SK-N-SH (cell line): ENCODE measurements around the gene SLC1A3. TPM values are rescaled to one million over a fixed set of nuclear protein-coding genes. Genes with fewer than 3 reads are reported as not detected.

Experiments
- CTCF ChIA-PET: fragments of 300-600, 350-600 bp; formaldehyde crosslinking; extraction: SDS; loops from one replicate; lab custom pipeline; 2021; lab: Yijun Ruan, JAX
- POLR2A ChIA-PET: fragments of 350-600 bp; sonication (Branson Sonifier 250); formaldehyde crosslinking; extraction: SDS; loops from one replicate; lab custom pipeline; 2020; ENCODE audit warnings: antibody characterized with exemption, inconsistent platforms; lab: Yijun Ruan, JAX
- DNase-seq: peaks from one replicate; pipeline ENCODE4 v3.0.0; 2012
- H2AFZ ChIP-seq: fragments of 200-600 bp; sonication (generic); 2 replicates; pipeline ENCODE4 v1.8.1; 2016; ENCODE audit warnings: antibody characterized with exemption, mild to moderate bottlenecking, low read depth
- H3F3A ChIP-seq: fragments of 200-600 bp; sonication (generic); replicated peaks from 2 replicates; pipeline ENCODE3; 2016; ENCODE audit warnings: antibody characterized with exemption, mild to moderate bottlenecking; ENCODE audit not compliant: insufficient read depth
- H3K27ac ChIP-seq, 2 experiments: fragments of 200-500 bp in 1 of 2; fragments of 200-600 bp in 1 of 2; sonication (Bioruptor generic) in 1 of 2; sonication (generic), shearing (Covaris generic) in 1 of 2; 2 replicates each; pipeline versions ENCODE4 v1.5.1 to v1.6.1; 2014 to 2016; ENCODE audit warnings: low read depth in 2 of 2, inconsistent platforms in 1 of 2, low read length in 1 of 2, mild to moderate bottlenecking in 1 of 2, mixed read lengths in 1 of 2
- H3K27me3 ChIP-seq: fragments of 200-600 bp; sonication (generic), shearing (Covaris generic); 2 replicates; pipeline ENCODE4 v1.6.1; 2016; ENCODE audit warnings: mixed run types; ENCODE audit not compliant: insufficient read depth
- H3K36me3 ChIP-seq, 2 experiments: fragments of 200-500 bp in 1 of 2; fragments of 200-600 bp in 1 of 2; sonication (Bioruptor generic) in 1 of 2; sonication (generic) in 1 of 2; replicated peaks in 1 of 2; 2 replicates each; pipeline versions ENCODE3 to v1.5.1; 2014 to 2016; ENCODE audit warnings: low read length in 1 of 2, mild to moderate bottlenecking in 1 of 2; ENCODE audit not compliant: insufficient read depth in 2 of 2, control insufficient read depth in 1 of 2
- H3K4me1 ChIP-seq, 2 experiments: fragments of 200-500 bp in 1 of 2; fragments of 200-600 bp in 1 of 2; sonication (Bioruptor generic) in 1 of 2; sonication (generic), shearing (Covaris generic) in 1 of 2; 2 replicates each; pipeline versions ENCODE4 v1.5.1 to v1.6.1; 2014 to 2016; ENCODE audit warnings: low read depth in 1 of 2, low read length in 1 of 2, mixed run types in 1 of 2; ENCODE audit not compliant: insufficient read depth in 2 of 2, control insufficient read depth in 1 of 2
- H3K4me2 ChIP-seq: fragments of 200-600 bp; sonication (generic), shearing (Covaris generic); 2 replicates; pipeline ENCODE4 v1.6.1; 2017; ENCODE audit warnings: mixed run types
- H3K4me3 ChIP-seq, 2 experiments: fragments of 200-500 bp in 1 of 2; fragments of 200-600 bp in 1 of 2; sonication (Bioruptor generic) in 1 of 2; sonication (generic), shearing (Covaris generic) in 1 of 2; 2 replicates each; pipeline versions ENCODE4 v1.5.1 to v1.8.1; 2014 to 2016; ENCODE audit warnings: low read depth in 2 of 2, inconsistent platforms in 1 of 2, low read length in 1 of 2, mild to moderate bottlenecking in 1 of 2, mixed read lengths in 1 of 2, moderate library complexity in 1 of 2
- H3K79me2 ChIP-seq: fragments of 200-600 bp; sonication (generic); 2 replicates; pipeline ENCODE4 v1.8.1; 2017; ENCODE audit warnings: mild to moderate bottlenecking; ENCODE audit not compliant: insufficient read depth
- H3K9ac ChIP-seq: fragments of 200-600 bp; sonication (generic); 2 replicates; pipeline ENCODE4 v1.6.1; 2017; ENCODE audit warnings: mixed run types
- H3K9me2 ChIP-seq: fragments of 200-600 bp; sonication (generic); 2 replicates; pipeline ENCODE4 v1.6.1; 2017; ENCODE audit warnings: mixed run types
- H3K9me3 ChIP-seq: fragments of 200-600 bp; sonication (generic); 2 replicates; pipeline ENCODE4 v1.6.1; 2017; ENCODE audit warnings: mixed run types, mild to moderate bottlenecking, moderate library complexity
- H4K20me1 ChIP-seq: fragments of 200-600 bp; sonication (generic); 2 replicates; pipeline ENCODE4 v1.6.1; 2017; ENCODE audit warnings: mild to moderate bottlenecking, mixed run types; ENCODE audit not compliant: insufficient read depth
- ELF1 ChIP-seq: IDR thresholded peaks from 2 replicates; pipeline ENCODE4 v1.4.0; 2012
- EP300 ChIP-seq, 2 experiments: IDR thresholded peaks; 2 replicates each; pipeline versions ENCODE4 v1.4.0 to v1.6.1; 2012; ENCODE audit warnings: borderline replicate concordance in 1 of 2, low read depth in 1 of 2, low read length in 1 of 2
- FOSL2 ChIP-seq: IDR thresholded peaks from 2 replicates; pipeline ENCODE4 v1.4.0; 2012; ENCODE audit warnings: low read depth, mild to moderate bottlenecking, moderate library complexity, borderline replicate concordance
- GABPA ChIP-seq: IDR thresholded peaks from 2 replicates; pipeline ENCODE4 v1.4.0; 2012; ENCODE audit warnings: low read depth, mild to moderate bottlenecking
- GATA2 ChIP-seq: sonication (generic); formaldehyde crosslinking; IDR thresholded peaks from 2 replicates; pipeline ENCODE4 v1.5.0; 2020; ENCODE audit warnings: mild to moderate bottlenecking, missing genetic modification reagents
- IRF3 ChIP-seq: fragments of 150-350 bp; IDR thresholded peaks from 2 replicates; pipeline ENCODE4 v1.6.1; 2016; ENCODE audit warnings: mild to moderate bottlenecking, low read depth, low read length
- RAD21 ChIP-seq: IDR thresholded peaks from 2 replicates; pipeline ENCODE4 v1.6.1; 2012; ENCODE audit warnings: mild to moderate bottlenecking, low read length
- REST ChIP-seq: IDR thresholded peaks from 2 replicates; pipeline ENCODE4 v1.6.1; 2012; ENCODE audit warnings: mild to moderate bottlenecking, low read depth, low read length, moderate library complexity
- WGBS: methylation state at CpG from one replicate; pipeline ENCODE4 v1.1.6; 2017; ENCODE audit warnings: low lambda C conversion rate; 5-methylcytosine and 5-hydroxymethylcytosine counted together
- polyA plus RNA-seq, 3 experiments: library from polyadenylated mRNA; depleted of rRNA; stranded (reverse); fragments of >200 nt; gene quantifications; 2 replicates each; pipeline ENCODE4 v1.2.3, GENCODE V29; 2012

Gene SLC1A3
- polyA plus RNA-seq, 1 of the 3 experiments (the other 2 are of a cell fraction), result not detected

- POLR2A ChIA-PET, result no interaction called here
- H3K4me2 ChIP-seq, result no peak overlapping the region
- H3K9ac ChIP-seq, result no peak overlapping the region
- TF ChIP-seq GATA2, result no peak
- no peak for TF ChIP-seq ELF1
- no peaks in the 10 kb centered on the region for H3F3A ChIP-seq
- CTCF ChIA-PET, result interaction anchor here (0.6 to 1.3 kb wide), 3 partner anchors 10 to 85 kb away, joined by 3 to 5 read pairs (median 3); no protein-coding TSS in a partner anchor
- no peaks in the 10 kb centered on the region for H4K20me1 ChIP-seq
- H3K4me1 ChIP-seq, result no peaks in the 10 kb centered on the region
- DNase-seq, result no peak
- no peaks in the 10 kb centered on the region for H3K79me2 ChIP-seq
- no peaks in the 10 kb centered on the region for H3K9me3 ChIP-seq
- no peaks in the 10 kb centered on the region for H3K9me2 ChIP-seq
- no peaks in the 10 kb centered on the region for H3K36me3 ChIP-seq
- peaks cover 32% of the 10 kb centered on the region; the same call in 1 of the 2 replicates for H3K27me3 ChIP-seq
- WGBS, result 17% methylated on average over 9 of the region's 9 CpGs
- H2AFZ ChIP-seq, result no peak overlapping the region
- no peak overlapping the region for H3K27ac ChIP-seq
- no peak overlapping the region for H3K4me3 ChIP-seq
Observed at GRCh38 chr5:36651761-36652685, 45.6 kb downstream of the SLC1A3 start.

- ChIA-PET POLR2A (no interaction called here), CTCF (interaction anchor here (0.7 to 1.3 kb wide), 3 partner anchors 11 to 147 kb away, joined by 3 to 5 read pairs (median 3); no protein-coding TSS in a partner anchor)
- Histone ChIP-seq H3K79me2 (no peaks in the 10 kb centered on the region), H3K4me2 (no peak overlapping the region), H2AFZ (no peak overlapping the region), H3K27me3 (peaks cover 32% of the 10 kb centered on the region; the same call in 1 of the 2 replicates), H3K4me1 (no peaks in the 10 kb centered on the region; a peak in 1 of 4 replicates), H3K9ac (no peak overlapping the region), H4K20me1 (no peaks in the 10 kb centered on the region), H3K9me3 (no peaks in the 10 kb centered on the region), H3K36me3 (no peaks in the 10 kb centered on the region), H3F3A (peaks cover 4% of the 10 kb centered on the region), H3K9me2 (no peaks in the 10 kb centered on the region), H3K4me3 (no peak overlapping the region), H3K27ac (no peak overlapping the region)
- no peak for DNase-seq
- no peak for TF ChIP-seq IRF3
- TF ChIP-seq RAD21, result no peak
- no peak for TF ChIP-seq GATA2
- no peak for TF ChIP-seq EP300 (IDR thresholded peaks at IDR 0.05; ENCODE audit: borderline replicate concordance in 1 of 2, low read depth in 1 of 2, low read length in 1 of 2)
- no peak for TF ChIP-seq REST
- no peak for TF ChIP-seq FOSL2
- TF ChIP-seq GABPA, result no peak
- WGBS, result 1% methylated on average over 5 of the region's 5 CpGs
Observed at GRCh38 chr5:36653044-36653705, 46.8 kb downstream of the SLC1A3 start.
